Hepatocyte (in vitro differentiated cells): ENCODE results near the gene CCR9. TPM values are rescaled to one million over a fixed set of nuclear protein-coding genes. Genes with fewer than 3 reads are reported as not detected.

ENCODE experiments used
- DNase-seq: peaks from one replicate; pipeline ENCODE4 v3.0.0-alpha.2; 2016; ENCODE audit warnings: low spot score
- H2AFZ ChIP-seq: fragments of 200-600 bp; sonication (generic); 2 replicates; pipeline ENCODE4 v1.6.0; 2016; ENCODE audit warnings: antibody characterized with exemption, mild to moderate bottlenecking
- H3K27ac ChIP-seq: fragments of 200-600 bp; sonication (generic); 2 replicates; pipeline ENCODE4 v1.5.1; 2016; ENCODE audit warnings: mild to moderate bottlenecking
- H3K27me3 ChIP-seq: fragments of 200-600 bp; sonication (generic); 2 replicates; pipeline ENCODE4 v1.6.1; 2016
- H3K36me3 ChIP-seq: fragments of 200-600 bp; sonication (generic); replicated peaks from 2 replicates; pipeline ENCODE4 v1.5.1; 2016; ENCODE audit warnings: low read depth; ENCODE audit not compliant: insufficient read depth
- H3K4me1 ChIP-seq: fragments of 200-600 bp; sonication (generic); 2 replicates; pipeline ENCODE4 v1.5.1; 2016; ENCODE audit warnings: mild to moderate bottlenecking, moderate library complexity; ENCODE audit not compliant: insufficient read depth
- H3K4me2 ChIP-seq: fragments of 200-600 bp; sonication (generic); 2 replicates; pipeline ENCODE4 v1.6.0; 2016
- H3K4me3 ChIP-seq: fragments of 200-600 bp; sonication (generic); 2 replicates; pipeline ENCODE4 v1.5.1; 2016; ENCODE audit warnings: mild to moderate bottlenecking
- H3K79me2 ChIP-seq: fragments of 200-600 bp; sonication (generic); 2 replicates; pipeline ENCODE4 v1.6.0; 2017; ENCODE audit warnings: mild to moderate bottlenecking
- H3K9me2 ChIP-seq: fragments of 200-600 bp; sonication (generic); replicated peaks from 2 replicates; pipeline ENCODE4 v1.6.0; 2017; ENCODE audit warnings: mild to moderate bottlenecking; ENCODE audit not compliant: insufficient read depth
- H3K9me3 ChIP-seq: fragments of 200-600 bp; sonication (generic); 2 replicates; pipeline ENCODE4 v1.5.1; 2016; ENCODE audit warnings: low read depth, mild to moderate bottlenecking
- H4K20me1 ChIP-seq: fragments of 200-600 bp; sonication (generic); 2 replicates; pipeline ENCODE4 v1.6.0; 2016; ENCODE audit warnings: mild to moderate bottlenecking; ENCODE audit not compliant: insufficient read depth, poor library complexity, severe bottlenecking
- EZH2 ChIP-seq: fragments of 200-600 bp; sonication (generic); IDR thresholded peaks from 2 replicates; pipeline ENCODE4 v1.6.1; 2016; ENCODE audit warnings: antibody characterized with exemption, mild to moderate bottlenecking, borderline replicate concordance
- EZH2phosphoT487 ChIP-seq: fragments of 200-600 bp; sonication (generic); IDR thresholded peaks from one replicate; pipeline ENCODE4 v1.6.1; 2018; ENCODE audit warnings: antibody characterized with exemption, mild to moderate bottlenecking, low read depth, moderate library complexity; ENCODE audit not compliant: unreplicated experiment, severe bottlenecking
- WGBS: methylation state at CpG from one replicate; pipeline ENCODE4 v1.1.6; 2016; ENCODE audit warnings: low lambda C conversion rate; ENCODE audit errors: missing lambda C conversion rate; 5-methylcytosine and 5-hydroxymethylcytosine counted together
- polyA plus RNA-seq: library from polyadenylated mRNA; unstranded; fragments of >200 nt; fragmentation: Nextera tagmentation; extraction: Ambion mirVana; gene quantifications from 2 replicates; pipeline ENCODE4 v1.2.1, GENCODE V29; 2016
- total RNA-seq: library from RNA; depleted of rRNA; stranded (reverse); fragments of >200 nt; gene quantifications from 2 replicates; pipeline ENCODE4 v1.2.3, GENCODE V29; 2014
- TF ChIP-seq, protein P1 (sequence below): fragments of 200-600 bp; sonication (generic); IDR thresholded peaks from 2 replicates; pipeline ENCODE4 v1.5.1; 2016; ENCODE audit warnings: antibody characterized with exemption, mild to moderate bottlenecking; ENCODE audit not compliant: poor library complexity

The CCR9 gene
- total and polyA plus RNA-seq, 2 experiments from 2014 or later: 0.20 TPM; not detected in 1

- Histone ChIP-seq H3K9me2 (no peaks in the 10 kb centered on the region), H3K9me3 (no peaks in the 10 kb centered on the region)
- no peak for TF ChIP-seq EZH2
- TF ChIP-seq, protein P1, sequence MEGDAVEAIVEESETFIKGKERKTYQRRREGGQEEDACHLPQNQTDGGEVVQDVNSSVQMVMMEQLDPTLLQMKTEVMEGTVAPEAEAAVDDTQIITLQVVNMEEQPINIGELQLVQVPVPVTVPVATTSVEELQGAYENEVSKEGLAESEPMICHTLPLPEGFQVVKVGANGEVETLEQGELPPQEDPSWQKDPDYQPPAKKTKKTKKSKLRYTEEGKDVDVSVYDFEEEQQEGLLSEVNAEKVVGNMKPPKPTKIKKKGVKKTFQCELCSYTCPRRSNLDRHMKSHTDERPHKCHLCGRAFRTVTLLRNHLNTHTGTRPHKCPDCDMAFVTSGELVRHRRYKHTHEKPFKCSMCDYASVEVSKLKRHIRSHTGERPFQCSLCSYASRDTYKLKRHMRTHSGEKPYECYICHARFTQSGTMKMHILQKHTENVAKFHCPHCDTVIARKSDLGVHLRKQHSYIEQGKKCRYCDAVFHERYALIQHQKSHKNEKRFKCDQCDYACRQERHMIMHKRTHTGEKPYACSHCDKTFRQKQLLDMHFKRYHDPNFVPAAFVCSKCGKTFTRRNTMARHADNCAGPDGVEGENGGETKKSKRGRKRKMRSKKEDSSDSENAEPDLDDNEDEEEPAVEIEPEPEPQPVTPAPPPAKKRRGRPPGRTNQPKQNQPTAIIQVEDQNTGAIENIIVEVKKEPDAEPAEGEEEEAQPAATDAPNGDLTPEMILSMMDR: no peak
- no peak for TF ChIP-seq EZH2phosphoT487
Observed at GRCh38 chr3:45858809-45859543, 27.4 kb upstream of the CCR9 start.

DNA sequence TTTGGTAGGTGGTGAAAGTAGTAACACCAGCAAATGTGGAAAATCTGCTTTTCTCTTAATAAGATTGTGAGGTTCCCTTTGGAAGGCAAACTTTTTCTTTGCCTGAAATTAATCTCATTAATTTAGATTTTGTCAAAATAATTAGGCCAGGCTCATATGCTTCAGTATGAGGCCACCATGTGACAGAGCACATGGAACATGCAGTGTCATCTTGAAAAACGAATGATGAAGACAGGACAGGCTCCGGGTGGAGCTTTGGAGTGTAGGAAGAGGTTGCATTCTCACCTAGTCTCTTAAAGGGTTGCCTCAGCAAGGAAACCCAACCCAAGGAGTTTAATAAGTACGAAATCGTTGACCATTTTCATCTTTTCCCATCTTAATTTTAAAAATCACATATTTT is 25.9 kb upstream of the CCR9 start:
- H2AFZ ChIP-seq: no peak overlapping the region
- no peaks in the 10 kb centered on the region for H3K36me3 ChIP-seq
- no peaks in the 10 kb centered on the region for H3K79me2 ChIP-seq
- H4K20me1 ChIP-seq: no peaks in the 10 kb centered on the region
- no peaks in the 10 kb centered on the region for H3K9me2 ChIP-seq
- WGBS: 83% methylated on average over 4 of the region's 4 CpGs
- H3K4me1 ChIP-seq: peaks cover 6% of the 10 kb centered on the region
- peak overlapping the region; percentile 66 for H3K27ac ChIP-seq
- TF ChIP-seq, protein P1: no peak
- TF ChIP-seq EZH2phosphoT487: no peak
- no peaks in the 10 kb centered on the region for H3K27me3 ChIP-seq
- H3K4me2 ChIP-seq: peak overlapping the region; percentile 61
- DNase-seq: no peak
- H3K9me3 ChIP-seq: no peaks in the 10 kb centered on the region
- H3K4me3 ChIP-seq: no peak overlapping the region

More at GRCh38 chr3:45858809-45859543, 27.4 kb upstream of the CCR9 start:
- WGBS: 86% methylated on average over 7 of the region's 7 CpGs
- Histone ChIP-seq H3K27me3 (no peaks in the 10 kb centered on the region), H3K4me1 (peaks cover 6% of the 10 kb centered on the region), H2AFZ (no peak overlapping the region), H3K36me3 (no peaks in the 10 kb centered on the region), H3K4me3 (no peak overlapping the region), H3K79me2 (no peaks in the 10 kb centered on the region), H4K20me1 (no peaks in the 10 kb centered on the region), H3K27ac (no peak overlapping the region), H3K4me2 (no peak overlapping the region)
- DNase-seq: no peak

GRCh38 chr3:45861043-45861719 is 25.2 kb upstream of the CCR9 start:
- WGBS: 43% methylated on average over 7 of the region's 7 CpGs
- H3K4me3 ChIP-seq: no peak overlapping the region
- DNase-seq: peak; percentile 48

More at GRCh38 chr3:45861043-45861719, 25.2 kb upstream of the CCR9 start:
- Histone ChIP-seq H3K27ac (peak overlapping the region; percentile 66), H2AFZ (no peak overlapping the region), H3K4me1 (peaks cover 6% of the 10 kb centered on the region), H3K9me2 (no peaks in the 10 kb centered on the region), H3K79me2 (no peaks in the 10 kb centered on the region), H3K4me2 (peak overlapping the region; percentile 61), H3K36me3 (no peaks in the 10 kb centered on the region), H3K27me3 (no peaks in the 10 kb centered on the region), H4K20me1 (no peaks in the 10 kb centered on the region), H3K9me3 (no peaks in the 10 kb centered on the region)
- TF ChIP-seq EZH2 (no peak), EZH2phosphoT487 (no peak)
- TF ChIP-seq, protein P1: no peak
